PC-3 (cell line): ENCODE measurements around the gene GFPT2.

ENCODE experiments used
- EZH2 ChIP-seq: fragments of 300-600 bp; sonication (generic); IDR thresholded peaks from one replicate; pipeline ENCODE4 v1.6.1; 2017; ENCODE audit warnings: antibody characterized with exemption, mild to moderate bottlenecking, low read length; ENCODE audit not compliant: unreplicated experiment
- TF ChIP-seq, protein P1 (sequence below): fragments of 300-600 bp; sonication (generic); conservative IDR thresholded peaks from 2 replicates; pipeline ENCODE4 v1.5.1; 2017; ENCODE audit warnings: antibody characterized with exemption, low read depth, mild to moderate bottlenecking, low read length

DNA sequence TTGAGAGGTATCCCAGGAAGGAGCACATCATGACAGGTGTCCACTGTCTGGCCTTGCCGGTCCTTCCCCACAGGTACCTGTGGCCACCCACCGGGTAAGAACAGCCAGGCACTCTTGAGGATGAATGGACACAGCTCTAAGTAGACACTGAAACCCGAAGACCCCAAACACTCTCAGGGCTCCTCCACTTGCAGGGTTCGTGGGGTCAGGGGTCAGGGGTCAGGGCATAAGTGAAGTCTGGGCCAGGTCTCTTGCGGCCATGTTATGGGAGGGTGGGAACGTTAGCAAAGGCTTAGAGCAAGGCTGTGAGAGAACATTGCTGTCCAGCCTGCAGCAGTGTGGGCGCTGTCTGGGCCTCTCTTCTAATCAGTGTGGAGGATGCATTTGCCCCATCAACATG is 101.2 kb downstream of the GFPT2 start:
- no peak for TF ChIP-seq EZH2
- TF ChIP-seq, protein P1, sequence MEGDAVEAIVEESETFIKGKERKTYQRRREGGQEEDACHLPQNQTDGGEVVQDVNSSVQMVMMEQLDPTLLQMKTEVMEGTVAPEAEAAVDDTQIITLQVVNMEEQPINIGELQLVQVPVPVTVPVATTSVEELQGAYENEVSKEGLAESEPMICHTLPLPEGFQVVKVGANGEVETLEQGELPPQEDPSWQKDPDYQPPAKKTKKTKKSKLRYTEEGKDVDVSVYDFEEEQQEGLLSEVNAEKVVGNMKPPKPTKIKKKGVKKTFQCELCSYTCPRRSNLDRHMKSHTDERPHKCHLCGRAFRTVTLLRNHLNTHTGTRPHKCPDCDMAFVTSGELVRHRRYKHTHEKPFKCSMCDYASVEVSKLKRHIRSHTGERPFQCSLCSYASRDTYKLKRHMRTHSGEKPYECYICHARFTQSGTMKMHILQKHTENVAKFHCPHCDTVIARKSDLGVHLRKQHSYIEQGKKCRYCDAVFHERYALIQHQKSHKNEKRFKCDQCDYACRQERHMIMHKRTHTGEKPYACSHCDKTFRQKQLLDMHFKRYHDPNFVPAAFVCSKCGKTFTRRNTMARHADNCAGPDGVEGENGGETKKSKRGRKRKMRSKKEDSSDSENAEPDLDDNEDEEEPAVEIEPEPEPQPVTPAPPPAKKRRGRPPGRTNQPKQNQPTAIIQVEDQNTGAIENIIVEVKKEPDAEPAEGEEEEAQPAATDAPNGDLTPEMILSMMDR, result no peak
